Measurements from ENCODE around the gene PLA2G10.

DNA sequence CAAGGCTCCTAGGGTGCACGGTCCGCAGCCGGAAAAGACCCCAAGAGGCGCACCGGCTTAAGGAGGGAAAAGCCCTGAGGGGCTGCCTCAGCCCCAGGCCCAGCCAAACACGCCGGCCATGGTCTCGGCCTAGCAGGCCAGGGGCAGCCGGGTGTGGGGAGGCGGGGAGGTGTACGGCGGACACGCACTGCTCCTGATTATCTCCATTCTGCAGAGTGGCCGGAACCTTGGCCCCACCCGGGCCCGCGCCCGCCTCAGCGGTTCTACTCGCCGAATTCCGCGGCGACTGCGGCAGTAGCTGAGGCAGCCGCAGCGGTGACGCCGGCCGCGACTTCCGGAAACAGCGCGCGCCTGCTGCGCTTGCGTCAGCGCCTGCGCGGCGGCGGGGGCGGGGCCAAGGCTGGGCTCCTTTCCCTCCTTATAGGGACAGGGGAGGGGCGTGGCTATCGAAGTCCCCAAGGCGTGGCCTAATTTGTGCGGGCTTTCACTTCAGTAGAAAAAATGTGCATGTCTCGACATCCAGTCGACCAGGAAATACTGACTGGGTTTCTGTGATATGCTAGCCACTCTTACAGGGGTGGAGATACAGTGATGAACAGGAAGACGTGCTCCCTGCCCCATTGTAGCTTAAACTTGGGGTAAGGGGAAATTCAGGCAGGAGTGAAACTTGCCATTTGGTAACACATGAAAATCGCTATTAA, 64.0 kb downstream of the PLA2G10 start, which contains the start of gene PARN:
- TF ChIP-seq, protein P1, sequence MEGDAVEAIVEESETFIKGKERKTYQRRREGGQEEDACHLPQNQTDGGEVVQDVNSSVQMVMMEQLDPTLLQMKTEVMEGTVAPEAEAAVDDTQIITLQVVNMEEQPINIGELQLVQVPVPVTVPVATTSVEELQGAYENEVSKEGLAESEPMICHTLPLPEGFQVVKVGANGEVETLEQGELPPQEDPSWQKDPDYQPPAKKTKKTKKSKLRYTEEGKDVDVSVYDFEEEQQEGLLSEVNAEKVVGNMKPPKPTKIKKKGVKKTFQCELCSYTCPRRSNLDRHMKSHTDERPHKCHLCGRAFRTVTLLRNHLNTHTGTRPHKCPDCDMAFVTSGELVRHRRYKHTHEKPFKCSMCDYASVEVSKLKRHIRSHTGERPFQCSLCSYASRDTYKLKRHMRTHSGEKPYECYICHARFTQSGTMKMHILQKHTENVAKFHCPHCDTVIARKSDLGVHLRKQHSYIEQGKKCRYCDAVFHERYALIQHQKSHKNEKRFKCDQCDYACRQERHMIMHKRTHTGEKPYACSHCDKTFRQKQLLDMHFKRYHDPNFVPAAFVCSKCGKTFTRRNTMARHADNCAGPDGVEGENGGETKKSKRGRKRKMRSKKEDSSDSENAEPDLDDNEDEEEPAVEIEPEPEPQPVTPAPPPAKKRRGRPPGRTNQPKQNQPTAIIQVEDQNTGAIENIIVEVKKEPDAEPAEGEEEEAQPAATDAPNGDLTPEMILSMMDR (IDR thresholded peaks at IDR 0.05) = no peak
- TF ChIP-seq POLR2A (IDR thresholded peaks at IDR 0.05) = no peak
